Activated CD8-positive, alpha-beta T cell treated with anti-CD3 and anti-CD28 coated beads for 36 hours (primary cell): Measurements from ENCODE around the gene IL13. TPM values are rescaled to one million over a fixed set of nuclear protein-coding genes. Genes with fewer than 3 reads are reported as not detected.
"Not testable (repeated sequence)": the region's sequence is repeated elsewhere in the genome, so short reads cannot be mapped to it uniquely, and the experiment has no call there.

Experiments
- ATAC-seq: fragments of 200-7000 bp; cut with Tn5 transposase; one replicate; pipeline ENCODE4 v1.10.0; 2021; ENCODE audit warnings: mild to moderate bottlenecking, moderate library complexity
- CTCF ChIA-PET: fragments of 350-600 bp; sonication (Branson Sonifier 250); formaldehyde crosslinking; loops from one replicate; lab custom pipeline; 2021; ENCODE audit warnings: antibody characterized with exemption; lab: Charles Lee
- POLR2A ChIA-PET: fragments of 350-600 bp; sonication (Branson Sonifier 250); formaldehyde crosslinking; loops from one replicate; lab custom pipeline; 2021; ENCODE audit warnings: antibody characterized with exemption; lab: Charles Lee
- DNase-seq: peaks from one replicate; pipeline ENCODE4 v3.0.0-alpha.2; 2020
- H3K27ac Mint-ChIP-seq: one replicate; pipeline ENCODE4 v1.8.0; 2021; ENCODE audit warnings: mild to moderate bottlenecking, mixed read lengths
- H3K27me3 Mint-ChIP-seq: one replicate; pipeline ENCODE4 v1.8.0; 2021; ENCODE audit warnings: mixed read lengths
- H3K36me3 Mint-ChIP-seq: one replicate; pipeline ENCODE4 v1.8.0; 2021; ENCODE audit warnings: low read depth, mixed read lengths
- H3K4me1 Mint-ChIP-seq: one replicate; pipeline ENCODE4 v1.8.0; 2021; ENCODE audit warnings: low read depth, mixed read lengths
- H3K4me3 Mint-ChIP-seq: one replicate; pipeline ENCODE4 v1.8.0; 2021; ENCODE audit warnings: mild to moderate bottlenecking, moderate library complexity, mixed read lengths
- H3K9me3 Mint-ChIP-seq: one replicate; pipeline ENCODE4 v1.8.0; 2021; ENCODE audit warnings: mixed read lengths
- intact Hi-C: fragments of 100-400 bp; cut with micrococcal nuclease; formaldehyde crosslinking; loops from one replicate; pipeline ENCODE4 v1.10.0; 2022
- total RNA-seq, 2 experiments: library from RNA; stranded (reverse); gene quantifications; one replicate each; pipeline ENCODE4 v1.2.3, GENCODE V29; 2021
- TF ChIP-seq, protein P1 (sequence below): fragments of 200-600 bp; IDR thresholded peaks from one replicate; pipeline ENCODE4 v1.8.0; 2022; ENCODE audit warnings: antibody characterized with exemption, mild to moderate bottlenecking

IL13 gene
- total RNA-seq, 2 experiments from 2014 or later = 4.8 to 6.5 TPM

GRCh38 chr5:132689513-132689912 is 31.5 kb downstream of the IL13 start:
- Mint-ChIP-seq H3K4me3 (no peak overlapping the region), H3K27ac (peak overlapping the region; percentile 23)
- intact Hi-C loops = loop anchor here (5.0 kb wide), 1 partner anchor 47 kb away; no protein-coding TSS in a partner anchor

GRCh38 chr5:132690156-132690555 is 32.2 kb downstream of the IL13 start:
- Mint-ChIP-seq H3K4me1 (peaks cover 31% of the 10 kb centered on the region), H3K27ac (no peak overlapping the region), H3K9me3 (no peaks in the 10 kb centered on the region), H3K4me3 (no peak overlapping the region), H3K27me3 (no peaks in the 10 kb centered on the region), H3K36me3 (peaks cover 8% of the 10 kb centered on the region)
- no peak for DNase-seq
- intact Hi-C loops = no loop called here
- no peak for ATAC-seq
- TF ChIP-seq, protein P1, sequence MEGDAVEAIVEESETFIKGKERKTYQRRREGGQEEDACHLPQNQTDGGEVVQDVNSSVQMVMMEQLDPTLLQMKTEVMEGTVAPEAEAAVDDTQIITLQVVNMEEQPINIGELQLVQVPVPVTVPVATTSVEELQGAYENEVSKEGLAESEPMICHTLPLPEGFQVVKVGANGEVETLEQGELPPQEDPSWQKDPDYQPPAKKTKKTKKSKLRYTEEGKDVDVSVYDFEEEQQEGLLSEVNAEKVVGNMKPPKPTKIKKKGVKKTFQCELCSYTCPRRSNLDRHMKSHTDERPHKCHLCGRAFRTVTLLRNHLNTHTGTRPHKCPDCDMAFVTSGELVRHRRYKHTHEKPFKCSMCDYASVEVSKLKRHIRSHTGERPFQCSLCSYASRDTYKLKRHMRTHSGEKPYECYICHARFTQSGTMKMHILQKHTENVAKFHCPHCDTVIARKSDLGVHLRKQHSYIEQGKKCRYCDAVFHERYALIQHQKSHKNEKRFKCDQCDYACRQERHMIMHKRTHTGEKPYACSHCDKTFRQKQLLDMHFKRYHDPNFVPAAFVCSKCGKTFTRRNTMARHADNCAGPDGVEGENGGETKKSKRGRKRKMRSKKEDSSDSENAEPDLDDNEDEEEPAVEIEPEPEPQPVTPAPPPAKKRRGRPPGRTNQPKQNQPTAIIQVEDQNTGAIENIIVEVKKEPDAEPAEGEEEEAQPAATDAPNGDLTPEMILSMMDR = no peak
- ChIA-PET CTCF (no interaction called here), POLR2A (interaction anchor here (0.6 kb wide), 1 partner anchor 223 kb away, joined by 3 read pairs; no protein-coding TSS in a partner anchor)

More at GRCh38 chr5:132689513-132689912, 31.5 kb downstream of the IL13 start:
- TF ChIP-seq, protein P1 = no peak
- DNase-seq = no peak
- CTCF ChIA-PET = interaction anchor here (0.8 to 1.5 kb wide), 2 partner anchors 15 to 131 kb away, joined by 3 read pairs; partner anchors contain the start of gene IL4
- no peaks in the 10 kb centered on the region for H3K9me3 Mint-ChIP-seq
- peaks cover 37% of the 10 kb centered on the region for H3K4me1 Mint-ChIP-seq
- POLR2A ChIA-PET = interaction anchor here (0.6 to 1.6 kb wide), 4 partner anchors 11 to 223 kb away, joined by 3 to 6 read pairs (median 4); no protein-coding TSS in a partner anchor
- peaks cover 6% of the 10 kb centered on the region for H3K36me3 Mint-ChIP-seq
- H3K27me3 Mint-ChIP-seq = no peaks in the 10 kb centered on the region
- ATAC-seq = no peak

DNA sequence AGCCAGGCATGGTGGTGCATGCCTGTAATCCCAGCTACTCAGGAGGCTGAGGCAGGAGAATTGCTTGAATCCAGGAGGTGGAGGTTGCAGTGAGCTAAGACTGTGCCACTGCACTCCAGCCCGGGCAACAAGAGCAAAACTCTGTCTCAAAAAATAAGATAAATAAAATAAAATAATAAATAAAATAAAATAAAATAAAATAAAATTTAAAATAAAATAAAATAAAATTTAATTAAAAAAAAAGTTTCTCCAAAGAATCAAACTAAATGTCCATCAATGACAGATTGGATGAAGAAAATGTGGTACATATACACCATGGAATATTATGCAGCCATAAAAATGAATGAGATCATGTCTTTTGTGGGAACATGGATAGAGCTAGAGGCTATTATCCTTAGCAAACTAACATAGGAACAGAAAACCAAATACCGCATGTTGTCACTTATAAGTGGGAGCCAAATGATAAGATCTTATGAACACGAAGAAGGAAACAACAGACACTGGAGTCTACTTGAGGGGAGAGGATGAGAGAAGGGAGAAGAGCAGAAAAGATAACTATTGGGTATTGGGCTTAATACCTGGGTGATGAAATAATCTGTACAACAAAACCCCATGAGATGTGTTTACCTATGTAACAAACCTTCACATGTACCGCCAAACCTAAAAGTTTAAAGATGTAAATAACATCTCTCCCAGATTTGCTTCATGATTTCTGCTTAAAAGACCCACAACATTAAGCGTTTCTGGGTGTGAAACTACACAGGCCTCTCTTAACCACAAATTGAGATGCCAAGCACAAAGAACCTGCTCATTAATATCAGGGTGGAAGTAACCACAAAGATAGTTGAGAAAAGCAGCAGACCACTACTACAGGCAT is 34.0 kb downstream of the IL13 start:
- H3K27me3 Mint-ChIP-seq, H3K9me3 Mint-ChIP-seq, POLR2A ChIA-PET, H3K4me3 Mint-ChIP-seq, ATAC-seq, DNase-seq, intact Hi-C loops: not testable (repeated sequence)
- H3K36me3 Mint-ChIP-seq = peaks cover 14% of the 10 kb centered on the region
- CTCF ChIA-PET = interaction anchor here (1.0 kb wide), 1 partner anchor 28 kb away, joined by 3 read pairs; no protein-coding TSS in a partner anchor
- H3K4me1 Mint-ChIP-seq = peaks cover 26% of the 10 kb centered on the region
- H3K27ac Mint-ChIP-seq = peak overlapping the region; percentile 17

GRCh38 chr5:132692632-132692967 is 34.6 kb downstream of the IL13 start:
- H3K27me3 Mint-ChIP-seq = no peaks in the 10 kb centered on the region
- peaks cover 25% of the 10 kb centered on the region for H3K4me1 Mint-ChIP-seq
- intact Hi-C loops = no loop called here
- ChIA-PET CTCF (no interaction called here), POLR2A (no interaction called here)
- H3K27ac Mint-ChIP-seq = peak overlapping the region; percentile 17
- DNase-seq = no peak
- TF ChIP-seq, protein P1 = no peak
- no peak overlapping the region for H3K4me3 Mint-ChIP-seq
- H3K36me3 Mint-ChIP-seq = peaks cover 16% of the 10 kb centered on the region
- H3K9me3 Mint-ChIP-seq = no peaks in the 10 kb centered on the region
- ATAC-seq = no peak

DNA sequence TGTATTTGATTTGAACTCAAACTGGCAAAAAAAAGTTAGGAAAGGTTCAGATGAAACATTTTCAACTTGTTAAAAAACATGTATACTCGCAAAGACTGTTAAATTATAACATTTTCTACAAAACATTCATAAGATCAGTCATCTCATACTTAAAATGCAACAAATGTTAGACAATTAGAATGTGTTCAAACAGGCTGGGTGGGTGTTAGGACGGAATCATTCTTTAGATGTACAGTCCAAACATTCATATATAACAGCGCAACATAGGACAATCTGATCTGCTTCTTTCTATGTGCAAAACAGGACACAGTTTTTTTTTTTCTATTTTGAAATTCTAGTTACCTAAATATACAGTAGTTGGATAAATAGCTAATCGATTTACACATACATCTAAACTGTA is 38.0 kb downstream of the IL13 start:
- ATAC-seq (no peak), DNase-seq (no peak)
- TF ChIP-seq, protein P1 = no peak
- Mint-ChIP-seq H3K4me3 (no peak overlapping the region), H3K27ac (no peak overlapping the region), H3K4me1 (peaks cover 6% of the 10 kb centered on the region), H3K9me3 (no peaks in the 10 kb centered on the region), H3K27me3 (no peaks in the 10 kb centered on the region), H3K36me3 (peaks cover 33% of the 10 kb centered on the region)
- intact Hi-C loops = no loop called here
- ChIA-PET POLR2A (no interaction called here), CTCF (interaction anchor here (0.8 kb wide), 1 partner anchor 17 kb away, joined by 3 read pairs; no protein-coding TSS in a partner anchor)
